Cardiac fibroblast (primary cell): ENCODE measurements around the gene CFAP61.

Experiments
- DNase-seq, 2 donors: peaks; one replicate each; pipeline versions ENCODE4 v3.0.0 to v3.0.0-alpha.2; 2010; ENCODE audit warnings: low read depth in 2 of 2
- H3K4me3 ChIP-seq, 2 donors: replicated peaks in 1 of 2; 1 replicate in 1 of 2; 2 replicates in 1 of 2; pipeline ENCODE4 v1.5.1; 2011; ENCODE audit warnings: low read depth in 2 of 2, low read length in 2 of 2, mild to moderate bottlenecking in 2 of 2, moderate library complexity in 1 of 2
- CTCF ChIP-seq: IDR thresholded peaks from one replicate; pipeline ENCODE4 v1.5.1; 2011; ENCODE audit warnings: low read depth, mild to moderate bottlenecking, low read length, inconsistent platforms

Gene CFAP61

GRCh38 chr20:20184149-20184548 is 131.8 kb downstream of the CFAP61 start:
- peak; percentile 39 for TF ChIP-seq CTCF
- DNase-seq: peak in 1 of 2 donors; percentile 17
- no peak overlapping the region for H3K4me3 ChIP-seq

GRCh38 chr20:20184706-20185105 is 132.4 kb downstream of the CFAP61 start:
- no peak overlapping the region for H3K4me3 ChIP-seq

GRCh38 chr20:20188647-20189046 is 136.3 kb downstream of the CFAP61 start:
- TF ChIP-seq CTCF: no peak

More at GRCh38 chr20:20184706-20185105, 132.4 kb downstream of the CFAP61 start:
- TF ChIP-seq CTCF: no peak
- no peak for DNase-seq

DNA sequence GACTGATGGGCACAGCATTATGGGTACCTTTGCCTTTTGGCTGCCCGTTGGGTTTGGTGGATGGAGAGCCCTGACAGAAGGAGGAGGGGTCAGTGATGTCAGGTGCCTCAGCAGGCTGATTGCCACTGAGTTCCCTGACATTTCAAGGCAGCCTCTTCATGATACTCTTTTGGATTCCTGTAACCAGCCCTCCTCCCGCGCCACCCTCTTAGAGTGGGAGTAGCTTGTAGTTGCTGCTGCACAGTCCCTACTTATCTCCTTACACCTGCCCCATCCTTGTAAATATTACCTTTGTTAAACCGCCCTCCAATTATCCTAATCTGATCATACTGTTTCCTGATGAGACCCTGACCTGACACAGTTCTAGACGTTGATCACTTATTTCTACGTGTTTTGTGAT is 140.0 kb downstream of the CFAP61 start:
- no peak for DNase-seq
- TF ChIP-seq CTCF: no peak
- no peak overlapping the region for H3K4me3 ChIP-seq

More at GRCh38 chr20:20188647-20189046, 136.3 kb downstream of the CFAP61 start:
- no peak overlapping the region for H3K4me3 ChIP-seq
- DNase-seq: no peak

DNA sequence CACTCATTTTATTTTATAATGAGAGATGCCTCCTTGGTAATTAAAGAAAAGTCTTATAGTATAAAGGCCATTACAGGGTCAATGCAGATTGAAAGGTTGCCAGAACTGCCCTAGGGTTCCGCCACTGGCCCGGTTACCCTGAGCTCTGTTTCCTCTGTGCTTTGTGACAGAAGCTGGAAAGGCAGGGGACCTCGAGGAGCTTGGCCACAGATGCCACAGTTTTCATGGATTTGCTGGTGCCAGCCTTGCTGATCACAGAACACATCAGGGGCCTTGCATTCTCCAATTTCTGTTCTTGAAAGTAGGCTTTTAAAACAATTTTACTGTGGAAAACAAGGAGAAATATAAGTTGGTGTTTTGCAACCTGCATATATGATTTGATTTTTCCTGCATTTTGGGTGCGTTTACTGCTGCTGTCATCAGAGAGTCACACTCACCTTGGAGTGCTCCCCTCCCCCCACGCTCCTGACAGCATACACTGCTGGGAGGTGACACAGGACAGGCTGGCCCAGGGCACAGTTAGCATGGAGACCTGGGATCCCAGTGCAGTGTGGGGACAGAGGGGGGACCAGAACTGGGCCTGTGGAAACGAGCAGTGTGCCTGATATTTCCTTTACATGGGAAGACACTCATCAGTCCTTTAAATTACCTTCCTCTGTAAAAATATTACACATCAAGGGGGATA is 142.8 kb downstream of the CFAP61 start:
- H3K4me3 ChIP-seq: no peak overlapping the region
- TF ChIP-seq CTCF: no peak

DNA sequence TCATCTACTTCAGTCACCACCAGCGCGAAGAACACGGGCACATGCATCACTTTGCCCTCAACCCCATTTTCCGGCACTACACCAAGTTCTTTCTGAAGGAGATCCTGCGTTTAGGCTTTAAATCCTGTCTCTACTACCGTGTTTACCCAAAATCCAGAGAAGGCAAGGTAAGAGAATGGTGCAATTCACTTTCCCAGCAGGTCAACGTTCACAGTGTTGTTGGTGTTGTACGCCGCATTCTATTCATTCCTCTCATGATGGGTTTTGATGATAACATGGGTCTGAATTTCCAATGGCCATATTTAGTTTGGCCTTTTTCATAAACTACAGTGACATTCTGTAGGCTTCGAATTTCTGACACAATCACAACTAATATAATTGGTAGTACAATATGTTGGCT is 144.3 kb downstream of the CFAP61 start:
- no peak for DNase-seq
- no peak for TF ChIP-seq CTCF
- H3K4me3 ChIP-seq: no peak overlapping the region

More for the DNA sequence above, 142.8 kb downstream of the CFAP61 start:
- no peak for DNase-seq

- TF ChIP-seq CTCF: no peak
- no peak for DNase-seq
- no peak overlapping the region for H3K4me3 ChIP-seq
These were observed 145.7 kb downstream of the CFAP61 start for GRCh38 chr20:20198011-20198410.
